H9 (cell line): ENCODE data around the gene MAPK8IP1. TPM values are rescaled to one million over a fixed set of nuclear protein-coding genes. Genes with fewer than 3 reads are reported as not detected.

ENCODE experiments used
- DNase-seq: peaks from one replicate; pipeline ENCODE4 v3.0.0-alpha.2; 2017
- H2AFZ ChIP-seq: one replicate; pipeline ENCODE4 v1.6.1; 2013; ENCODE audit warnings: mild to moderate bottlenecking, low read length, control low read depth, moderate library complexity
- H2AK5ac ChIP-seq: 2 replicates; pipeline ENCODE4 v1.6.1; 2013; ENCODE audit warnings: low read length, control low read depth, mixed read lengths; ENCODE audit not compliant: insufficient read length
- H2BK120ac ChIP-seq: one replicate; pipeline ENCODE4 v1.6.1; 2013; ENCODE audit warnings: low read depth, mild to moderate bottlenecking, low read length, control low read depth, inconsistent platforms; ENCODE audit not compliant: poor library complexity, severe bottlenecking
- H2BK12ac ChIP-seq: 2 replicates; pipeline ENCODE4 v1.6.1; 2013; ENCODE audit warnings: low read length, control low read depth, mixed read lengths, low read depth; ENCODE audit not compliant: insufficient read length
- H2BK15ac ChIP-seq: 2 replicates; pipeline ENCODE4 v1.6.1; 2013; ENCODE audit warnings: low read depth, low read length, control low read depth
- H2BK20ac ChIP-seq: one replicate; pipeline ENCODE4 v1.6.1; 2013; ENCODE audit warnings: low read depth, mild to moderate bottlenecking, low read length, control low read depth, inconsistent platforms; ENCODE audit not compliant: poor library complexity, severe bottlenecking
- H2BK5ac ChIP-seq: 2 replicates; pipeline ENCODE4 v1.6.1; 2013; ENCODE audit warnings: low read length, control low read depth, mixed read lengths; ENCODE audit not compliant: insufficient read length
- H3K14ac ChIP-seq: 2 replicates; pipeline ENCODE4 v1.6.1; 2013; ENCODE audit warnings: low read length, control low read depth; ENCODE audit not compliant: insufficient read depth
- H3K18ac ChIP-seq: 2 replicates; pipeline ENCODE4 v1.6.1; 2013; ENCODE audit warnings: low read depth, mild to moderate bottlenecking, mixed read lengths, low read length, control low read depth; ENCODE audit not compliant: insufficient read length
- H3K23ac ChIP-seq: 2 replicates; pipeline ENCODE4 v1.6.1; 2013; ENCODE audit warnings: low read length, control low read depth, mixed read lengths, low read depth; ENCODE audit not compliant: insufficient read length
- H3K23me2 ChIP-seq: 2 replicates; pipeline ENCODE4 v1.6.1; 2013; ENCODE audit warnings: low read depth, mild to moderate bottlenecking, mixed read lengths, low read length, control low read depth; ENCODE audit not compliant: insufficient read length, poor library complexity, severe bottlenecking
- H3K27ac ChIP-seq: 2 replicates; pipeline ENCODE4 v1.5.1; 2013; ENCODE audit warnings: low read length, control low read depth, mixed read lengths, low read depth; ENCODE audit not compliant: insufficient read length
- H3K27me3 ChIP-seq: 2 replicates; pipeline ENCODE4 v1.6.1; 2013; ENCODE audit warnings: low read length, control low read depth, inconsistent platforms; ENCODE audit not compliant: insufficient read depth
- H3K4ac ChIP-seq: 2 replicates; pipeline ENCODE4 v1.6.1; 2013; ENCODE audit warnings: low read depth, mild to moderate bottlenecking, control low read depth, inconsistent platforms, low read length, moderate library complexity
- H3K4me1 ChIP-seq: 2 replicates; pipeline ENCODE4 v1.6.1; 2013; ENCODE audit warnings: low read length, control low read depth, inconsistent platforms; ENCODE audit not compliant: insufficient read depth
- H3K4me2 ChIP-seq: 2 replicates; pipeline ENCODE4 v1.6.1; 2013; ENCODE audit warnings: low read length, control low read depth, mixed read lengths; ENCODE audit not compliant: insufficient read length, insufficient read depth
- H3K56ac ChIP-seq: 2 replicates; pipeline ENCODE4 v1.6.1; 2013; ENCODE audit warnings: low read depth, mild to moderate bottlenecking, mixed read lengths, low read length, control low read depth; ENCODE audit not compliant: insufficient read length
- H3K79me1 ChIP-seq: 2 replicates; pipeline ENCODE4 v1.6.1; 2013; ENCODE audit warnings: low read depth, mild to moderate bottlenecking, moderate library complexity, low read length, control low read depth, inconsistent platforms; ENCODE audit not compliant: insufficient read depth, poor library complexity, severe bottlenecking
- H3K79me2 ChIP-seq: 2 replicates; pipeline ENCODE4 v1.6.1; 2013; ENCODE audit warnings: low read length, control low read depth, inconsistent platforms; ENCODE audit not compliant: insufficient read depth
- H3K9ac ChIP-seq: 2 replicates; pipeline ENCODE4 v1.6.1; 2013; ENCODE audit warnings: low read length, control low read depth, mixed read lengths; ENCODE audit not compliant: insufficient read length; ENCODE audit errors: extremely low read depth
- H3K9me3 ChIP-seq: one replicate; pipeline ENCODE4 v1.6.1; 2013; ENCODE audit warnings: low read depth, low read length, inconsistent platforms; ENCODE audit not compliant: control insufficient read depth
- H3T11ph ChIP-seq: one replicate; pipeline ENCODE4 v1.6.1; 2013; ENCODE audit warnings: mild to moderate bottlenecking, low read length, control low read depth, inconsistent platforms
- H4K20me1 ChIP-seq: one replicate; pipeline ENCODE4 v1.6.1; 2013; ENCODE audit not compliant: control insufficient read depth, insufficient read length, insufficient read depth
- H4K5ac ChIP-seq: 2 replicates; pipeline ENCODE4 v1.6.1; 2013; ENCODE audit warnings: low read depth, mild to moderate bottlenecking, mixed read lengths, low read length, control low read depth; ENCODE audit not compliant: insufficient read length
- H4K8ac ChIP-seq: replicated peaks from 2 replicates; pipeline ENCODE4 v1.6.1; 2013; ENCODE audit warnings: low read length, control low read depth, mixed read lengths, low read depth; ENCODE audit not compliant: insufficient read length
- H4K91ac ChIP-seq: 2 replicates; pipeline ENCODE4 v1.6.1; 2013; ENCODE audit warnings: low read depth, mild to moderate bottlenecking, moderate library complexity, mixed read lengths, low read length, control low read depth; ENCODE audit not compliant: insufficient read length
- H3K27ac Mint-ChIP-seq, 3 experiments: 2 replicates in 2 of 3; 3 replicates in 1 of 3; pipeline ENCODE4 v1.8.0; 2020 to 2021; ENCODE audit warnings: mixed read lengths in 3 of 3, mild to moderate bottlenecking in 1 of 3, moderate library complexity in 1 of 3
- H3K27me3 Mint-ChIP-seq: 2 replicates; pipeline ENCODE4 v1.8.0; 2021; ENCODE audit warnings: low read depth, mild to moderate bottlenecking, moderate library complexity, mixed read lengths
- H3K36me3 Mint-ChIP-seq, 3 experiments: 2 replicates in 2 of 3; 3 replicates in 1 of 3; pipeline ENCODE4 v1.8.0; 2020 to 2021; ENCODE audit warnings: low read depth in 3 of 3, mixed read lengths in 3 of 3; ENCODE audit not compliant: insufficient read depth in 1 of 3
- H3K4me1 Mint-ChIP-seq, 2 experiments: 2 replicates each; pipeline ENCODE4 v1.8.0; 2020; ENCODE audit warnings: mixed read lengths in 2 of 2
- H3K4me3 Mint-ChIP-seq, 2 experiments: 2 replicates in 1 of 2; 3 replicates in 1 of 2; pipeline ENCODE4 v1.8.0; 2020 to 2021; ENCODE audit warnings: mild to moderate bottlenecking in 2 of 2, mixed read lengths in 2 of 2, moderate library complexity in 1 of 2
- H3K9me3 Mint-ChIP-seq, 2 experiments: 2 replicates in 1 of 2; 3 replicates in 1 of 2; pipeline ENCODE4 v1.8.0; 2020; ENCODE audit warnings: mild to moderate bottlenecking in 2 of 2, mixed read lengths in 2 of 2, moderate library complexity in 1 of 2
- WGBS: extraction: QIAGEN DNeasy Blood & Tissue Kit; methylation state at CpG from one replicate; pipeline ENCODE4 v1.1.7; 2013; ENCODE audit warnings: missing lambda C conversion rate, low lambda C conversion rate, mixed read lengths; ENCODE audit not compliant: insufficient read length; ENCODE audit errors: extremely low coverage; 5-methylcytosine and 5-hydroxymethylcytosine counted together
- total RNA-seq: library from RNA; stranded (reverse); gene quantifications from 2 replicates; pipeline ENCODE4 v1.2.1, GENCODE V29; 2021
- TF ChIP-seq, protein P1 (sequence below): fragments of 200-600 bp; sonication (generic); conservative IDR thresholded peaks from 3 replicates; pipeline ENCODE4 v1.8.0; 2021; ENCODE audit warnings: antibody characterized with exemption, mild to moderate bottlenecking

The MAPK8IP1 gene
- total RNA-seq, 1 experiment from 2014 or later: 30.2 TPM

DNA sequence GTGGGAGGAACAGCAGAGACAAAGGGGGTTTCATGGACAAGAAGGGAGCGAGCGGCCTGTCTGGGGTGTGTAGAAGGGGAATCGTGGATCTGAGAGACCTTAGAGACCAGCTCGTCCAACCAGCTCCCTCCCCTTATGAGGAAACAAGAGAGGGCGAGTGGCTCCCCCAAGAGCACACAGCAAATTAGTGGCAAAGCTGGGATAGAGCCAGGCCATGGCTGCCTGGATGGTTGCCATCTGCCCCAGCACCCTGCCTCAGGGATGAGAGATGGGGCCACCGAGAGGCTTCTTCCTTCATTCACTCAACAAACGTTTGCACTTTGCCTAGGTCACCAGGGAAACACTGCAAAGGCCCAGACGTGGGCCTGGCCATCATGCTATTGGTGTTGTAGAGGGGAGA is 4.1 kb downstream of the MAPK8IP1 start:
- Histone ChIP-seq H2AK5ac (no peak overlapping the region), H3K27ac (no peak overlapping the region), H3K23ac (no peak overlapping the region), H2BK12ac (no peak overlapping the region), H3K23me2 (no peaks in the 10 kb centered on the region), H2BK5ac (no peak overlapping the region), H3K4me1 (peaks cover 2% of the 10 kb centered on the region; the same call in 1 of the 2 replicates), H3K4me2 (no peak overlapping the region), H4K5ac (no peak overlapping the region), H3K56ac (no peak overlapping the region), H3K79me1 (no peaks in the 10 kb centered on the region), H3K79me2 (no peaks in the 10 kb centered on the region), H2BK120ac (no peak overlapping the region), H4K20me1 (no peaks in the 10 kb centered on the region), H3K14ac (no peak overlapping the region), H2BK20ac (no peak overlapping the region), H3K18ac (no peak overlapping the region), H2BK15ac (no peak overlapping the region), H4K8ac (no peak overlapping the region), H3K9ac (no peak overlapping the region), H3K27me3 (no peaks in the 10 kb centered on the region), H3T11ph (no peak overlapping the region), H3K9me3 (no peaks in the 10 kb centered on the region), H3K4ac (no peak overlapping the region), H2AFZ (no peak overlapping the region), H4K91ac (no peak overlapping the region)
- no peaks in the 10 kb centered on the region; a peak in 1 of 5 replicates for H3K9me3 Mint-ChIP-seq
- H3K36me3 Mint-ChIP-seq: peaks cover 0 to 7% (median 0%) of the 10 kb centered on the region in 3 experiments; a peak in 3 of 7 replicates
- DNase-seq: no peak
- peaks cover 6% of the 10 kb centered on the region for H3K27me3 Mint-ChIP-seq
- H3K4me3 Mint-ChIP-seq: no peak overlapping the region
- WGBS: no CpG with 5 or more reads among the region's 8 CpGs
- H3K4me1 Mint-ChIP-seq: peaks cover 26 to 34% of the 10 kb centered on the region in 2 experiments
- TF ChIP-seq, protein P1, sequence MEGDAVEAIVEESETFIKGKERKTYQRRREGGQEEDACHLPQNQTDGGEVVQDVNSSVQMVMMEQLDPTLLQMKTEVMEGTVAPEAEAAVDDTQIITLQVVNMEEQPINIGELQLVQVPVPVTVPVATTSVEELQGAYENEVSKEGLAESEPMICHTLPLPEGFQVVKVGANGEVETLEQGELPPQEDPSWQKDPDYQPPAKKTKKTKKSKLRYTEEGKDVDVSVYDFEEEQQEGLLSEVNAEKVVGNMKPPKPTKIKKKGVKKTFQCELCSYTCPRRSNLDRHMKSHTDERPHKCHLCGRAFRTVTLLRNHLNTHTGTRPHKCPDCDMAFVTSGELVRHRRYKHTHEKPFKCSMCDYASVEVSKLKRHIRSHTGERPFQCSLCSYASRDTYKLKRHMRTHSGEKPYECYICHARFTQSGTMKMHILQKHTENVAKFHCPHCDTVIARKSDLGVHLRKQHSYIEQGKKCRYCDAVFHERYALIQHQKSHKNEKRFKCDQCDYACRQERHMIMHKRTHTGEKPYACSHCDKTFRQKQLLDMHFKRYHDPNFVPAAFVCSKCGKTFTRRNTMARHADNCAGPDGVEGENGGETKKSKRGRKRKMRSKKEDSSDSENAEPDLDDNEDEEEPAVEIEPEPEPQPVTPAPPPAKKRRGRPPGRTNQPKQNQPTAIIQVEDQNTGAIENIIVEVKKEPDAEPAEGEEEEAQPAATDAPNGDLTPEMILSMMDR: no peak
- no peak overlapping the region for H3K27ac Mint-ChIP-seq
